Smooth muscle cell (in vitro differentiated cells): ENCODE data around the gene ARHGEF7. TPM values are rescaled to one million over a fixed set of nuclear protein-coding genes. Genes with fewer than 3 reads are reported as not detected.

Source experiments
- DNase-seq: peaks from one replicate; lab custom pipeline; 2025; ENCODE audit not compliant: unreplicated experiment; lab: John Stamatoyannopoulos, UW
- H2AFZ ChIP-seq: fragments of 200-600 bp; sonication (generic); 2 replicates; pipeline ENCODE4 v1.6.0; 2016; ENCODE audit warnings: antibody characterized with exemption, low read depth, mild to moderate bottlenecking
- H3F3A ChIP-seq: fragments of 200-600 bp; sonication (generic); 2 replicates; pipeline ENCODE4 v1.6.0; 2017; ENCODE audit warnings: antibody characterized with exemption, low read depth
- H3K27ac ChIP-seq: fragments of 200-600 bp; sonication (generic); 2 replicates; pipeline ENCODE4 v1.5.1; 2016; ENCODE audit warnings: low read depth, mild to moderate bottlenecking
- H3K27me3 ChIP-seq: fragments of 200-600 bp; sonication (generic); 2 replicates; pipeline ENCODE4 v1.6.1; 2016; ENCODE audit warnings: low read depth, mild to moderate bottlenecking
- H3K36me3 ChIP-seq: fragments of 200-600 bp; sonication (generic); 2 replicates; pipeline ENCODE4 v1.5.1; 2016; ENCODE audit warnings: low read depth
- H3K4me1 ChIP-seq: fragments of 200-600 bp; sonication (generic); 2 replicates; pipeline ENCODE4 v1.5.1; 2016; ENCODE audit warnings: low read depth
- H3K4me2 ChIP-seq: fragments of 200-600 bp; sonication (generic); 2 replicates; pipeline ENCODE4 v1.6.0; 2016; ENCODE audit warnings: mild to moderate bottlenecking
- H3K4me3 ChIP-seq: fragments of 200-600 bp; sonication (generic); 2 replicates; pipeline ENCODE4 v1.5.1; 2016; ENCODE audit warnings: mild to moderate bottlenecking
- H3K79me2 ChIP-seq: fragments of 200-600 bp; sonication (generic); 2 replicates; pipeline ENCODE4 v1.6.0; 2016; ENCODE audit warnings: low read depth, mild to moderate bottlenecking
- H3K9ac ChIP-seq: fragments of 200-600 bp; sonication (generic); 2 replicates; pipeline ENCODE4 v1.6.0; 2016; ENCODE audit warnings: low read depth
- H3K9me3 ChIP-seq: fragments of 200-600 bp; sonication (generic); replicated peaks from 2 replicates; pipeline ENCODE4 v1.5.1; 2016; ENCODE audit warnings: low read depth
- H4K20me1 ChIP-seq: fragments of 200-600 bp; sonication (generic); 2 replicates; pipeline ENCODE4 v1.6.0; 2016; ENCODE audit warnings: low read depth
- CTCF ChIP-seq: fragments of 200-600 bp; sonication (generic); IDR thresholded peaks from 2 replicates; pipeline ENCODE4 v1.5.1; 2017; ENCODE audit warnings: borderline replicate concordance, mild to moderate bottlenecking, antibody characterized with exemption; ENCODE audit not compliant: insufficient read depth, poor library complexity, severe bottlenecking
- WGBS: methylation state at CpG from one replicate; pipeline ENCODE4 v1.1.7; 2016; ENCODE audit warnings: low lambda C conversion rate; 5-methylcytosine and 5-hydroxymethylcytosine counted together
- polyA plus RNA-seq: library from polyadenylated mRNA; unstranded; fragments of >200 nt; fragmentation: Nextera tagmentation; extraction: Ambion mirVana; gene quantifications from 2 replicates; pipeline ENCODE4 v1.2.1, GENCODE V29; 2016
- total RNA-seq: library from RNA; depleted of rRNA; stranded (reverse); fragments of >200 nt; gene quantifications from 2 replicates; pipeline ENCODE4 v1.2.3, GENCODE V29; 2014

Gene ARHGEF7
- total and polyA plus RNA-seq, 2 experiments from 2014 or later, result 13.8 to 32.4 TPM

GRCh38 chr13:111248822-111249221 is 133.7 kb downstream of the ARHGEF7 start:
- WGBS, result 98% methylated on average over 3 of the region's 3 CpGs
- H3K9ac ChIP-seq, result no peak overlapping the region

GRCh38 chr13:111249637-111250360 is 134.7 kb downstream of the ARHGEF7 start:
- Histone ChIP-seq H3K36me3 (peaks cover 9% of the 10 kb centered on the region), H3K9ac (no peak overlapping the region), H3K4me1 (no peaks in the 10 kb centered on the region), H3K27ac (no peak overlapping the region), H3F3A (no peaks in the 10 kb centered on the region), H3K4me3 (no peak overlapping the region), H3K4me2 (no peak overlapping the region), H3K9me3 (no peaks in the 10 kb centered on the region), H4K20me1 (peaks cover 59% of the 10 kb centered on the region), H3K79me2 (no peaks in the 10 kb centered on the region), H3K27me3 (no peaks in the 10 kb centered on the region), H2AFZ (no peak overlapping the region)
- TF ChIP-seq CTCF, result no peak
- 91% methylated on average over 12 of the region's 12 CpGs for WGBS
- no peak for DNase-seq

More at GRCh38 chr13:111248822-111249221, 133.7 kb downstream of the ARHGEF7 start:
- Histone ChIP-seq H3K79me2 (no peaks in the 10 kb centered on the region), H4K20me1 (peaks cover 59% of the 10 kb centered on the region), H3K4me3 (no peak overlapping the region), H3K4me1 (no peaks in the 10 kb centered on the region), H2AFZ (no peak overlapping the region), H3K36me3 (peaks cover 16% of the 10 kb centered on the region), H3K27me3 (no peaks in the 10 kb centered on the region), H3K4me2 (no peak overlapping the region), H3F3A (no peaks in the 10 kb centered on the region), H3K9me3 (no peaks in the 10 kb centered on the region), H3K27ac (no peak overlapping the region)
- DNase-seq, result no peak
- TF ChIP-seq CTCF, result no peak

- Histone ChIP-seq H3K4me1 (no peaks in the 10 kb centered on the region), H3K27me3 (no peaks in the 10 kb centered on the region), H4K20me1 (peaks cover 57% of the 10 kb centered on the region), H3K9ac (no peak overlapping the region), H2AFZ (no peak overlapping the region), H3F3A (no peaks in the 10 kb centered on the region), H3K4me2 (no peak overlapping the region), H3K27ac (no peak overlapping the region), H3K36me3 (peaks cover 2% of the 10 kb centered on the region), H3K79me2 (no peaks in the 10 kb centered on the region), H3K4me3 (no peak overlapping the region), H3K9me3 (no peaks in the 10 kb centered on the region)
- no peak for DNase-seq
- 95% methylated on average over 4 of the region's 4 CpGs for WGBS
- TF ChIP-seq CTCF, result no peak
These were observed 136.7 kb downstream of the ARHGEF7 start for GRCh38 chr13:111251646-111252445.
